BJ (cell line): ENCODE data around the gene MEGF8. TPM values are rescaled to one million over a fixed set of nuclear protein-coding genes. Genes with fewer than 3 reads are reported as not detected.

ENCODE experiments used
- CTCF ChIA-PET: fragments of 350-600 bp; formaldehyde crosslinking; extraction: SDS; loops from one replicate; lab custom pipeline; 2021; ENCODE audit warnings: antibody characterized with exemption, inconsistent platforms; lab: Yijun Ruan, JAX
- POLR2A ChIA-PET: fragments of 300-600 bp; sonication (Branson Sonifier 250); formaldehyde crosslinking; extraction: SDS; loops from one replicate; lab custom pipeline; 2021; ENCODE audit warnings: antibody characterized with exemption; lab: Charles Lee
- DNase-seq: peaks from one replicate; pipeline ENCODE4 v3.0.0-alpha.2; 2011; ENCODE audit warnings: low read depth
- H3K27me3 ChIP-seq: 2 replicates; pipeline ENCODE4 v1.6.0; 2011; ENCODE audit warnings: low read length; ENCODE audit not compliant: control insufficient read depth, insufficient read depth
- H3K36me3 ChIP-seq: 2 replicates; pipeline ENCODE4 v1.5.1; 2011; ENCODE audit warnings: low read length; ENCODE audit not compliant: control insufficient read depth, insufficient read depth
- H3K4me3 ChIP-seq: 2 replicates; pipeline ENCODE4 v1.5.1; 2011; ENCODE audit warnings: low read depth, mild to moderate bottlenecking, control low read depth, low read length
- polyA plus RNA-seq: library from polyadenylated mRNA; depleted of rRNA; stranded (reverse); fragments of >200 nt; gene quantifications from 2 replicates; pipeline ENCODE4 v1.2.3, GENCODE V29; 2011
- TF ChIP-seq, protein P1 (sequence below): IDR thresholded peaks from 2 replicates; pipeline ENCODE4 v1.5.1; 2011; ENCODE audit warnings: low read depth, mild to moderate bottlenecking, control low read depth, inconsistent platforms, low read length, moderate library complexity; ENCODE audit not compliant: insufficient read depth

MEGF8 gene
- polyA plus RNA-seq, 1 experiment, result 9.6 TPM

DNA sequence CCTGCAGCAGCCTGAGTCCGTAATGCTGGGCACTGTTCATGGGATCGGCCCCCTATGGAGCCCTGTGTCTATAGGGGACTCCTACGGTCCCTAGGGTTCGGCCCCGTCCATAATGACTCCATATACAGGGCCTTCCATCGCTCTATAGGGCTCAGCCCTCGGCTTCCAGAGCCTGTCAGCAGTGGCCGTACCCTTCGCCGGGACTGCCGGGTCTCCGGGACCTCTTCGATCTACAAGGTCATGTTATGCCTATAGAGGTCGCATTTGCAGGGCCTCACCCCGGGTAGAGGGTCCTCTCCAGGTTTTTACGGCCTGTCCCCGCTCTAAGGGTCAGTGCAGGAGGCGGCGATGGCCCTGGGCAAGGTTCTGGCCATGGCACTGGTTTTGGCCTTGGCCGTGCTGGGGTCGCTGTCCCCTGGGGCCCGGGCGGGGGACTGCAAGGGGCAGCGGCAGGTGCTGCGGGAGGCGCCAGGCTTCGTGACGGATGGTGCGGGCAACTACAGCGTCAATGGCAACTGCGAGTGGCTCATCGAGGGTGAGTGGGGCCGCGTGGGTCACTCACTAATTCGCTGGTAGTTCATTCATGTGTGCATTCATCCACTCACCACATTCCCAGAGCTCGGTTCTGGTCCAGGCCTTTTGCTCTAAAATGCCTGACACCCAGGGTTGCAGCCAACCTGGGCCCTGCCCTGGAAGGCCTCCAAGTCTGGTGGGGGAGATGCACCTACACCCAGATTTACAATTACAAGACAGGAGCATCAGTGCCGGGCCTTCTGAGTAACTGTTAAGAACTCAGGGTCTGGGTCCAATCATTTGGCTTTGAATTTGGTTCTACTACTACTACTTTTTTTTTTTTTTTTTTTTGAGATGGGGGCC is 699 bp downstream of the MEGF8 start:
- TF ChIP-seq, protein P1, sequence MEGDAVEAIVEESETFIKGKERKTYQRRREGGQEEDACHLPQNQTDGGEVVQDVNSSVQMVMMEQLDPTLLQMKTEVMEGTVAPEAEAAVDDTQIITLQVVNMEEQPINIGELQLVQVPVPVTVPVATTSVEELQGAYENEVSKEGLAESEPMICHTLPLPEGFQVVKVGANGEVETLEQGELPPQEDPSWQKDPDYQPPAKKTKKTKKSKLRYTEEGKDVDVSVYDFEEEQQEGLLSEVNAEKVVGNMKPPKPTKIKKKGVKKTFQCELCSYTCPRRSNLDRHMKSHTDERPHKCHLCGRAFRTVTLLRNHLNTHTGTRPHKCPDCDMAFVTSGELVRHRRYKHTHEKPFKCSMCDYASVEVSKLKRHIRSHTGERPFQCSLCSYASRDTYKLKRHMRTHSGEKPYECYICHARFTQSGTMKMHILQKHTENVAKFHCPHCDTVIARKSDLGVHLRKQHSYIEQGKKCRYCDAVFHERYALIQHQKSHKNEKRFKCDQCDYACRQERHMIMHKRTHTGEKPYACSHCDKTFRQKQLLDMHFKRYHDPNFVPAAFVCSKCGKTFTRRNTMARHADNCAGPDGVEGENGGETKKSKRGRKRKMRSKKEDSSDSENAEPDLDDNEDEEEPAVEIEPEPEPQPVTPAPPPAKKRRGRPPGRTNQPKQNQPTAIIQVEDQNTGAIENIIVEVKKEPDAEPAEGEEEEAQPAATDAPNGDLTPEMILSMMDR, result peak; percentile 23; the same call in 1 of the 2 replicates
- POLR2A ChIA-PET, result no interaction called here
- H3K27me3 ChIP-seq, result peaks cover 19% of the 10 kb centered on the region
- no peaks in the 10 kb centered on the region for H3K36me3 ChIP-seq
- CTCF ChIA-PET, result interaction anchor here (0.7 kb wide), 1 partner anchor 48 kb away, joined by 3 read pairs; no protein-coding TSS in a partner anchor
- DNase-seq, result no peak
- peak overlapping the region; percentile 88 for H3K4me3 ChIP-seq

DNA sequence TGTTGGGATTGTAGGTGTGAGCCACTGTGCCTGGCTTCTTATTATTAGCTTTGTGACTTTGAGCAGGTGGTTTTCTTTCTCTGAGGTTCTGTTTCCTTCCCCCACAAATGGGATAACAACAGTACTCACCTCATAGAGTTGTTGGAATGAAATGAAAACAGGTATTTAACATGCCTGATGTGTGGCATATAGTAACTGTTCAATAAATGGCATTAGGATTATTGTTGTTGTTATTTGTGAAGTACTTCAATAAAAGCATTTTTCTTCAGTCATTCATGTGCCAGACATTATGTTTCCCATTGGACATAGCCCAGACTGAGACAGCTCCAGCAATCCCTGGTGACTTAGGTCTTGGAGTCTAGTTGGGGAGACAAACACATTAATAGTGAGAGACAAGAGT is 1.5 kb downstream of the MEGF8 start:
- H3K4me3 ChIP-seq, result no peak overlapping the region

DNA sequence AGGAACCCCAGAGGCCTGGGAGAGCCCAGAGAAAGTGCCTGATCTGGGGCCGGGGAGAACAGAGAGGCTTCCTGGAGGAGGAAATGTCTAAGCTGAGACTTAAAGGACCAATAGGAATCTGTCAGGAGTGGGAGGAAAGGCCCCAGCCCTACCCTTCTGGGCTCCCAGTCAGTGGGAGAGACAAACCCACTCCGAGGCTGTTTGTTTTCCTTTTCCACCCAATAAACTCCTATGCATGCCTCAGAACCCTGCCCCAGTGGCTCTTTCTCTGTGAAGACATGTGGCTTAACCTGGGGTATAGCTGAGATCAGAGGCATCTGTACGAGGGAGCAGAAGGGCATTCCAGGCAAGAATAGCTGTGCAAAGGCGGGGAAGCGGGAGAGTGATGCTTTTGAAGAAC is 1.9 kb downstream of the MEGF8 start:
- no peak for DNase-seq
- H3K36me3 ChIP-seq, result no peaks in the 10 kb centered on the region
- TF ChIP-seq, protein P1, result no peak
- ChIA-PET POLR2A (no interaction called here), CTCF (interaction anchor here (0.8 to 1.4 kb wide), 3 partner anchors 8 to 83 kb away, joined by 3 to 4 read pairs (median 3); no protein-coding TSS in a partner anchor)
- no peak overlapping the region for H3K4me3 ChIP-seq
- H3K27me3 ChIP-seq, result peaks cover 12% of the 10 kb centered on the region

More for the DNA sequence above, 1.5 kb downstream of the MEGF8 start:
- POLR2A ChIA-PET, result no interaction called here
- CTCF ChIA-PET, result interaction anchor here (1.0 kb wide), 1 partner anchor 83 kb away, joined by 3 read pairs; no protein-coding TSS in a partner anchor
- no peaks in the 10 kb centered on the region for H3K36me3 ChIP-seq
- TF ChIP-seq, protein P1, result no peak
- DNase-seq, result no peak
- H3K27me3 ChIP-seq, result peaks cover 16% of the 10 kb centered on the region

DNA sequence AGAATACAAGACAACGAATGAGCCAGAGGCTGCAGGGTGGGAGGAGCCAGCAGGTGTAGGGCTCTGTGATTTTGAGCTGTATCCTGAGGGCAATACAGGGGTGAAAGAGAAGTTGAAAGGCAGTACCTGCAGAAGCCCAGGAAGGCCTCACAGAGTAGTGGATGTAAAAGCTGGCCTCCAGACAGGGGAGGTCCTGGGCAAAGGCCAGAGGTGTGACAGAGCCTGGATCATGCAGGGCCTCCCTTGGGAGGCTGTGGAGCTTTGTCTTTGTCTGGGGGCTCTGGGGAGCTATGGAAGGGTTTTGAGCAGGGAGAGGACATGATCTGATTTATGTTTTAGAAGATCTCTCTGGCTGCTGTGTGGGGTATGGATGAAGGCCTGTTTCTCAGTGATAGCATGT is 2.7 kb downstream of the MEGF8 start:
- no peak overlapping the region for H3K4me3 ChIP-seq
- H3K36me3 ChIP-seq, result no peaks in the 10 kb centered on the region
- TF ChIP-seq, protein P1, result no peak
- no peak for DNase-seq
- CTCF ChIA-PET, result interaction anchor here (0.8 to 1.4 kb wide), 3 partner anchors 9 to 84 kb away, joined by 3 to 4 read pairs (median 3); no protein-coding TSS in a partner anchor
- POLR2A ChIA-PET, result no interaction called here
- peaks cover 11% of the 10 kb centered on the region for H3K27me3 ChIP-seq

DNA sequence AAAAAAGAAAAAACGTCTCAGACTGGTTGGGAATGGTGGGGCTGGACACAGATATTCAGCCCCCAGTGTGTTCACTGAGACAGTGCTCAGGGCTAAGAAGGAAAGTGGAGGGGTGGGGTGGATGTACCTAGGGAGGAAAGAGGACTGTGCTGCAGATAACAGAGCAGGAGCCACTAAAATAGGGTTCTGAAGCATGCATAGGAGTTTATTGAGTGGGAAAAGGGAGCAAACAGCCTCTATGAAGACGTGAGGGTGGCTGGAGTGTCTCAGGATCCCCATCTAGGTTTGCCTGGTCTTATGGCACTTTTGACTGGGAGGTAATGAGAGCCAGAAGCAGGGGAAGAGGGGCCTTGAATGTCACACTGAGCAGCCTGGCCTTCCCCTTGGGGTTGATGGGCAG is 3.4 kb downstream of the MEGF8 start:
- no peak overlapping the region for H3K4me3 ChIP-seq
- TF ChIP-seq, protein P1, result no peak
- no peak for DNase-seq
- ChIA-PET POLR2A (no interaction called here), CTCF (interaction anchor here (1.4 kb wide), 1 partner anchor 10 kb away, joined by 3 read pairs; no protein-coding TSS in a partner anchor)
- H3K36me3 ChIP-seq, result no peaks in the 10 kb centered on the region
- peaks cover 7% of the 10 kb centered on the region for H3K27me3 ChIP-seq
